Mesothelial cell of epicardium (in vitro differentiated cells): ENCODE data around the gene MUC4. TPM values are rescaled to one million over a fixed set of nuclear protein-coding genes. Genes with fewer than 3 reads are reported as not detected.
A peak's percentile ranks its signal among the peaks of the same experiment; 100 is the strongest.

ENCODE experiments used
- DNase-seq, 2 experiments: peaks; one replicate each; pipeline ENCODE4 v3.0.0; 2021; ENCODE audit warnings: low spot score in 2 of 2; ENCODE audit not compliant: unreplicated experiment in 2 of 2
- H3K27ac Mint-ChIP-seq: 2 replicates; pipeline ENCODE4 v1.8.0; 2021; ENCODE audit warnings: mixed read lengths
- H3K27me3 Mint-ChIP-seq: 2 replicates; pipeline ENCODE4 v1.8.0; 2021; ENCODE audit warnings: low read depth, mixed read lengths
- H3K36me3 Mint-ChIP-seq: 2 replicates; pipeline ENCODE4 v1.8.0; 2021; ENCODE audit warnings: mixed read lengths
- H3K4me1 Mint-ChIP-seq: 2 replicates; pipeline ENCODE4 v1.8.0; 2021; ENCODE audit warnings: mixed read lengths
- H3K4me3 Mint-ChIP-seq: 2 replicates; pipeline ENCODE4 v1.8.0; 2021; ENCODE audit warnings: mild to moderate bottlenecking, moderate library complexity, mixed read lengths
- H3K9me3 Mint-ChIP-seq: 2 replicates; pipeline ENCODE4 v1.8.0; 2021; ENCODE audit warnings: mixed read lengths
- CTCF ChIP-seq: fragments of 200-600 bp; sonication (generic); IDR thresholded peaks from one replicate; pipeline ENCODE4 v1.5.0; 2021; ENCODE audit warnings: antibody characterized with exemption; ENCODE audit not compliant: unreplicated experiment
- total RNA-seq: library from RNA; stranded (reverse); gene quantifications from 3 replicates; pipeline ENCODE4 v1.2.1, GENCODE V29; 2021

MUC4 gene
- total RNA-seq, 1 donor from 2014 or later, result 0.96 TPM

- H3K36me3 Mint-ChIP-seq, result no peaks in the 10 kb centered on the region
- H3K9me3 Mint-ChIP-seq, result no peaks in the 10 kb centered on the region
- TF ChIP-seq CTCF, result no peak
- H3K4me1 Mint-ChIP-seq, result peaks cover 4% of the 10 kb centered on the region
- H3K27me3 Mint-ChIP-seq, result peaks cover 10% of the 10 kb centered on the region
- H3K27ac Mint-ChIP-seq, result no peak overlapping the region
- no peak overlapping the region for H3K4me3 Mint-ChIP-seq
- DNase-seq, result no peak
These were observed 44.0 kb upstream of the MUC4 start for GRCh38 chr3:195855471-195856409.

- TF ChIP-seq CTCF, result no peak
- peaks cover 4% of the 10 kb centered on the region for H3K4me1 Mint-ChIP-seq
- peaks cover 5% of the 10 kb centered on the region for H3K27me3 Mint-ChIP-seq
- H3K36me3 Mint-ChIP-seq, result no peaks in the 10 kb centered on the region
- no peak for DNase-seq
- no peak overlapping the region for H3K4me3 Mint-ChIP-seq
- no peaks in the 10 kb centered on the region for H3K9me3 Mint-ChIP-seq
- H3K27ac Mint-ChIP-seq, result no peak overlapping the region
These were observed 43.0 kb upstream of the MUC4 start for GRCh38 chr3:195854628-195855294.

- Mint-ChIP-seq H3K27me3 (peaks cover 3% of the 10 kb centered on the region), H3K4me1 (no peaks in the 10 kb centered on the region), H3K27ac (peak overlapping the region; percentile 54), H3K4me3 (no peak overlapping the region), H3K36me3 (no peaks in the 10 kb centered on the region), H3K9me3 (no peaks in the 10 kb centered on the region)
- no peak for TF ChIP-seq CTCF
- DNase-seq, result no peak
These were observed 42.3 kb upstream of the MUC4 start for GRCh38 chr3:195853996-195854395.

GRCh38 chr3:195853036-195853435 lies 41.3 kb upstream of the MUC4 start:
- H3K9me3 Mint-ChIP-seq, result no peaks in the 10 kb centered on the region
- H3K4me3 Mint-ChIP-seq, result no peak overlapping the region
- no peak overlapping the region for H3K27ac Mint-ChIP-seq
- peaks cover 3% of the 10 kb centered on the region for H3K27me3 Mint-ChIP-seq
- H3K4me1 Mint-ChIP-seq, result no peaks in the 10 kb centered on the region
- H3K36me3 Mint-ChIP-seq, result no peaks in the 10 kb centered on the region
- TF ChIP-seq CTCF, result no peak
- DNase-seq, result no peak

GRCh38 chr3:195850857-195851543 lies 39.3 kb upstream of the MUC4 start:
- Mint-ChIP-seq H3K4me1 (no peaks in the 10 kb centered on the region), H3K36me3 (no peaks in the 10 kb centered on the region), H3K9me3 (no peaks in the 10 kb centered on the region), H3K27ac (no peak overlapping the region), H3K27me3 (peaks cover 3% of the 10 kb centered on the region), H3K4me3 (no peak overlapping the region)
- TF ChIP-seq CTCF, result peak; percentile 100
- DNase-seq, result peak; percentile 61 to 92
